ENCODE results near the gene KLHL3. TPM values are rescaled to one million over a fixed set of nuclear protein-coding genes. Genes with fewer than 3 reads are reported as not detected.
"Not testable (repeated sequence)": the region's sequence is repeated elsewhere in the genome, so short reads cannot be mapped to it uniquely, and the experiment has no call there.

KLHL3 gene
- total RNA-seq: 6.8 TPM
- long read RNA-seq, partial matches to known transcripts: 1 of 2 reads
- long read RNA-seq, other reads (novel, unspliced or antisense): 1 of 2 reads

- no peak for TF ChIP-seq CTCF (IDR thresholded peaks at IDR 0.05)
- Histone ChIP-seq H3K36me3 (no peaks in the 10 kb centered on the region), H3K4me1 (peaks cover 18% of the 10 kb centered on the region), H3K27me3 (no peaks in the 10 kb centered on the region), H3K9me3 (no peaks in the 10 kb centered on the region), H3K27ac (peak within 1 kb of the TSS; percentile 48), H3K4me3 (peak within 1 kb of the TSS; percentile 39)
- peak; percentile 64 for DNase-seq
- intact Hi-C loops (cut with DNase I): no loop called here
- peak; percentile 48 for ATAC-seq
Measured at GRCh38 chr5:137735555-137736284, at the start of gene KLHL3. Gene KLHL3, minus strand, starts transcription at chr5:137736089. Its CDS starts 443 bp downstream, at chr5:137735646.

GRCh38 chr5:137782984-137783536, 47.2 kb upstream of the KLHL3 start:
- H3K9me3 ChIP-seq: no peaks in the 10 kb centered on the region
- H3K27me3 ChIP-seq: no peaks in the 10 kb centered on the region
- intact Hi-C loops (cut with DNase I): no loop called here
- no peak for TF ChIP-seq CTCF (IDR thresholded peaks at IDR 0.05)
- ATAC-seq (no peak), DNase-seq (no peak)
- no peak overlapping the region for H3K4me3 ChIP-seq
- no peaks in the 10 kb centered on the region for H3K36me3 ChIP-seq
- H3K27ac ChIP-seq: no peak overlapping the region
- no peaks in the 10 kb centered on the region for H3K4me1 ChIP-seq

- no peaks in the 10 kb centered on the region for H3K36me3 ChIP-seq
- ATAC-seq (no peak), DNase-seq (no peak)
Measured at GRCh38 chr5:137782055-137782454, 46.2 kb upstream of the KLHL3 start.

GRCh38 chr5:137778772-137779564, 43.1 kb upstream of the KLHL3 start:
- no peak for DNase-seq
- no peak overlapping the region for H3K4me3 ChIP-seq
- no peaks in the 10 kb centered on the region for H3K36me3 ChIP-seq
- no peaks in the 10 kb centered on the region for H3K27me3 ChIP-seq
- ATAC-seq: peak; percentile 41
- no peak overlapping the region for H3K27ac ChIP-seq
- no peaks in the 10 kb centered on the region for H3K9me3 ChIP-seq
- peak; percentile 80 for TF ChIP-seq CTCF (IDR thresholded peaks at IDR 0.05)
- H3K4me1 ChIP-seq: no peaks in the 10 kb centered on the region
- intact Hi-C loops (cut with DNase I): no loop called here

More at GRCh38 chr5:137782055-137782454, 46.2 kb upstream of the KLHL3 start:
- Histone ChIP-seq H3K9me3 (no peaks in the 10 kb centered on the region), H3K4me1 (no peaks in the 10 kb centered on the region), H3K27me3 (no peaks in the 10 kb centered on the region), H3K27ac (no peak overlapping the region), H3K4me3 (no peak overlapping the region)
- intact Hi-C loops (cut with DNase I): no loop called here
- TF ChIP-seq CTCF (IDR thresholded peaks at IDR 0.05): no peak

GRCh38 chr5:137767937-137768336, 32.0 kb upstream of the KLHL3 start:
- H3K9me3 ChIP-seq; H3K27ac ChIP-seq; H3K4me3 ChIP-seq; H3K27me3 ChIP-seq; DNase-seq; H3K4me1 ChIP-seq; intact Hi-C loops (cut with DNase I); H3K36me3 ChIP-seq; ATAC-seq: not testable (repeated sequence)

GRCh38 chr5:137761566-137761965, 25.7 kb upstream of the KLHL3 start:
- no peak for TF ChIP-seq CTCF (IDR thresholded peaks at IDR 0.05)
- no peak overlapping the region for H3K27ac ChIP-seq
- DNase-seq: no peak
- H3K4me1 ChIP-seq: no peaks in the 10 kb centered on the region
- H3K4me3 ChIP-seq: no peak overlapping the region
- no peak for ATAC-seq
- no peaks in the 10 kb centered on the region for H3K36me3 ChIP-seq
- H3K9me3 ChIP-seq: no peaks in the 10 kb centered on the region
- no peaks in the 10 kb centered on the region for H3K27me3 ChIP-seq
- intact Hi-C loops (cut with DNase I): no loop called here

Data from upper lobe of right lung (tissue), 1 donor.